DMS53 treated with DMSO at 0.1 percent for 48 hours (cell line): ENCODE measurements around the gene ELF2.
"Not testable (repeated sequence)": the region's sequence is repeated elsewhere in the genome, so short reads cannot be mapped to it uniquely, and the experiment has no call there.

Experiments
- DNase-seq: peaks from one replicate; lab custom pipeline; 2025; ENCODE audit not compliant: unreplicated experiment; lab: John Stamatoyannopoulos, UW

ELF2 gene

DNA sequence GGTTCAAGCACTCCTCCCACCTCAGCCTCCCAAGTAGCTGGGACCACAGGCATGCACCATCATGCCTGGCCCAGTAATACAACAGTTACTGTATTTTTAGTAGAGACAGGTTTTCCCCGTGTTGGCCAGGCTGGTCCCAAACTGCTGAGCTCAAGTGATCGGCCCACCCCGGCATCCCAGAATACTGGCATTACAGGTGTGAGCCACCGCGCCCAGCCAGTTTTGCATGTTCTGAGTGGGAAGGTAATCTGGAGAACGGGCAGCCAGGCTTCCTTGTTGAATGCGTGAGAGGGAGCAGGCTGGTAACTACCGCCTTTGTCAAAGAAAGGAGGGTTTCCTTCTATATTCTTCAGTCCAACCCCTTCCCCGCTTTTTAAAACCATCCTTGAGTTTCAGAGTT is 152.3 kb downstream of the ELF2 start:
- no peak for DNase-seq

DNA sequence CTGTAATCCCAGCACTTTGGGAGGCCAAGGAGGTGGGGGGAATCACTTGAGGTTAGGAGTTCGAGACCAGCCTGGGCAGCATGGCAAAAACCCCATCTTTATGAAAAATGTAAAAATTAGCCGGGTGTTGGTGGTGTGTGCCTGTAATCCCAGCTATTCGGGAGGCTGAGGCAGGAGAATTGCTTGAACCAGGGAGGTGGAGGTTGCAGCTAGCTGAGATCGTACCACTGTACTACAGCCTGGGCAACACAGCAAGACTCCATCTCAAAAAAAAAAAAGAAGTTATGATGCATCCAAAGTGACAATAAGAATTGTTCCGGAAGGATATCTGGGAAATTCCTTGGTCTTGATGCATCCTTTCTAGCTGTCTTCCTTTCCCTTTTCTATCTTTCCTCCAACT is 154.2 kb downstream of the ELF2 start:
- DNase-seq = no peak

DNA sequence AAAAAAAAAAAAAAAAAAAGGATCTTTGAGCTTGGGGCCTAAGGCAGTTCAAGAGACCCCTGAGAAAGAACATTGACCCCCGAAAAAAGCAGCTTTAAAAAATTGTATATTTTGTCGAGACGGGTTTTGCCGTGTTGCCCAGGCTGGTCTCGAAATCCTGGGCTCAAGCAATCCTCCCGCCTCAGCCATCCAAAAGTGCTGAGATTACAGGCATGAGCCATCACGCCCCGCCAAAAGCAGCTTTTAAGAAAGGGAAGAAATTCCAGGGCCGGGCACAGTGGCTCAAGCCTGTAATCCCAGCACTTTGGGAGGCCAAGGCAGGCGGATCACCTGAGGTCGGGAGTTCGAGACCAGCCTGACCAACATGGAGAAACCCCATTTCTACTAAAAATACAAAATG is 155.9 kb downstream of the ELF2 start:
- not testable (repeated sequence) for DNase-seq

DNA sequence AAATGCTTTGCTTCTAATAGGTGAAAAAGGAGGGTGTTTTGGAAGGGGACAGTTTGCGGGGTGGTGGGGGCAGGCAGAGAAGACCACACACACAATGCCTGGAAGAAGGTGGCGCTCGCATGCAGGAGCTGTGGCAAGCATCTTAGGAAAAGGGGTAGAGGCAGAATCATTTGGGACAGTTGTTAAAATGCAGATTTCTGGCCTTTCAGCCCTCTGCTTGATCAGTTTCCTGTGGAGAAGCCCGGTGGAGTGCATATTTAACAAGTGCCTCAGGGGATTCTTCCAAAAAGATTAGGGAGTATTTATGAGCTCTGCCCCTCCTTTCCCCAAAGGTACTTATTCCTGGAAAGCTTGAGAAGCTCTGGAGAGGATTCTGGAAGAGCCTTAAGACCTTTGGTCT is 156.6 kb downstream of the ELF2 start:
- DNase-seq = no peak

- DNase-seq = no peak
Measured at GRCh38 chr4:139018971-139019758, 157.9 kb downstream of the ELF2 start.

- DNase-seq = no peak
Measured at GRCh38 chr4:139018501-139018900, 158.5 kb downstream of the ELF2 start.

DNA sequence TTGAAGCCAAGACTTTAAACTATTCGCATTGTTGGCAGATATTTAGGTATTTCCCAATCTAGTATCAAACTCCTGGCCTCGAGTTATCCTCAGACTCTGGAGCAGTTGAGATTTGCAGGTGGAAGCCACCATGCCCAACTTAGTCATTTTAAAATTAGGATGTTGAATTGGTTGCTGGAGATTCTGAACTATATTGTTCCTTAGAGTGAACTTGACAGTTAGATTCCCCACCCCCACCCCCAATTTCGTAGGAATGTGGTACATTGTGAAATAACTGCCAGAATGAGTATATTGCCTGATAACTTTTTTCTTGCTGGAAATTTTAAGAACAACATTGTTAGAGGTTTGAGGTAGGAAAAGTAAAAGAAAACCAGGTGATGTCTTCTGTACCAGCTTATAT is 159.2 kb downstream of the ELF2 start:
- DNase-seq = no peak

- DNase-seq = no peak
Measured at GRCh38 chr4:139015948-139016471, 161.0 kb downstream of the ELF2 start.

- DNase-seq = peak; percentile 75
Measured at GRCh38 chr4:139015269-139015947, 161.6 kb downstream of the ELF2 start, which contains the start of gene NOCT. NOCT (plus strand) TSS chr4:139015781; CDS start chr4:139015982, 201 bp downstream.

DNA sequence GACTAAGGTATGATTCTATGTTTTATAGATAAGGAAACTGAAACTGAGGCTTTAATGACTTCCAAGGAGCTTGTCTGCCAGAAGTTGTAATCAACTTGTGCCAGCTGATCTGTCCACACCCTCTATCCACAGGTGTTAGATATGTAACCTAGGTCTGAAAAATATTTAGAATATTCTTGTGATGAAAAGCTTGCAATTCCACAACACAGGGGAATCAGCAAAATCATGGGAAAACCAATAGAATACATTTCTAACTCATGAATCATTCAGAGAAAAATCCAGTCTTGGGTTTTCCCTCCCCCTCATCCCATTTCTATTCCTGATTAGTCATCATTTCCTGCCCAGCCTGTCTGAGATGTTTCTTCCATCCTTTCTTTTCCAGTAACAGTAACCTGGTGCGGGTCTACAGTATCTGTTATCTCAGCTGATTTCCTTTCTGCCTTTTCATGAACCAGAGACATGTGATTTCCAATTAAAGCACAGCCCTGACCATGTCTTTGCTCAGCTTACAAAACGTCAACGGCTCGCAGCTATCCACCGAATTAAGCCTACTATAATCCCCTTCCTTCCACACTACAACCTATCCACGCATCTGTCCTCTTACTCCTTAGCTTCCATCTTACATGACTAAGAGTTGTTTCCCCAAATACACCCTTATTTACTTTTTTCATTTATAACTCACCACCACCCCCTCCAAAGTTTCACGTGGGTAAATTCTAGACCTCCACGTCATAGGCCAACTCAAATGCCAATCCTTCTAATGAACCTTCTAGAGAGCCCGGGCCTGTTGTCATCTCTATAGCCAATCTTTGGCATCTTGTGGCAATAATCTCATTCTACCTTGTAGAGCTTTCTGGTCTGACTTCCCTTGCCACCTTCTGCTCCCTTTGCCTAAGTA is 162.4 kb downstream of the ELF2 start:
- DNase-seq = peak; percentile 61

DNA sequence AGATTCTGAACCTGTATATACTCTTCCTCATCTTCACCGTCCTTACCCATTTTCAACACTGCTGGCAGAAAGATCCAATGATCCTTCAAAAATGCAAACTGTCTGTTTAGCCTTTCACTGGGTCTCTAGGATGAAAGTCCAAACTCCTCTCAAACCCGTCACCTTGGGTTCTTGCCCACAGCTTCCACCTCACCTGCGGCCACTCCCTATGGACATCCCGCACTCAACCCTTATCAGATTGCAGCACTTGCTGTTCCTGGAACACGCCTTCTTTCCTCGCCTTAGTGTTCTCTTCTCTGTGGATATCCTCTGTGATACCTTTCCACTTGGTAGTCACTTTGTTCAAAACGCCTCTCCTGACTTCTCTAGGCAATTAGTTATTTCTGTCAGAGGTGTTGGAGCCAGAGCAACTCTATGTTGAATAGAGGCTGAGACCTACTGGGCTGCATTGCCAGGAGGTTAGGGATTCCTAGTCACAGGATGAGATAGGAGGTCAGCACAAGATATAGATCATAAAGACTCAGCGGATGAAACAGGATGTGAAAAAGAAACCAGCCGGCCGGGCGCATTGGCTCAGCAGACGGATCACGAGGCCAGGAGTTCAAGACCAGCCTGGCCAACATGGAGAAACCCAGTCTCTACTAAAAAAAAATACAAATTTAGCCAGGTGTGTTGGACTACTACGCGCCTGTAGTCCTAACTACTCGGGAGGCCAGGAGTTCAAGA is 165.6 kb downstream of the ELF2 start:
- no peak for DNase-seq

GRCh38 chr4:139009702-139010101 is 167.3 kb downstream of the ELF2 start:
- no peak for DNase-seq

DNA sequence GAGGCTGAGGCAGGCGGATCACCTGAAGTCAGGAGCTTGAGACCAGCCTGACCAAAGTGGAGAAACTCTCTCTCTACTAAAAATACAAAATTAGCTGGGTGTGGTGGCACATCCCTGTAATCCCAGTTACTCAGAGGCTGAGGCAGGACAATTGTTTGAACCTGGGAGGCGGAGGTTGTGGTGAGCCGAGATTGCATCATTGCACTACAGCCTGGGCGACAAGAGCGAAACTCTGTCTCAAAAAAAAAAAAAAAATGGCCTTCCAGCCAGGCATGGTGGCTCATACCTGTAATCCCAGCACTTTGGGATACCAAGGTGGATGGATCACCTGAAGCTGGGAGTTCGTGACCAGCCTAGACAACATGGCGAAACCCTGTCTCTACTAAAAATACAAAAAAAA is 168.7 kb downstream of the ELF2 start:
- DNase-seq = not testable (repeated sequence)

GRCh38 chr4:139007640-139008039 is 169.4 kb downstream of the ELF2 start:
- no peak for DNase-seq
